HG03342 (cell line): ENCODE measurements around the gene GPATCH2.
"Not testable (repeated sequence)": the region's sequence is repeated elsewhere in the genome, so short reads cannot be mapped to it uniquely, and the experiment has no call there.

Experiments used
- ATAC-seq: cut with Tn5 transposase; IDR thresholded peaks from one replicate; pipeline ENCODE4 v1.9.1; 2021; ENCODE audit warnings: mild to moderate bottlenecking, moderate library complexity; ENCODE audit not compliant: unreplicated experiment

The GPATCH2 gene

DNA sequence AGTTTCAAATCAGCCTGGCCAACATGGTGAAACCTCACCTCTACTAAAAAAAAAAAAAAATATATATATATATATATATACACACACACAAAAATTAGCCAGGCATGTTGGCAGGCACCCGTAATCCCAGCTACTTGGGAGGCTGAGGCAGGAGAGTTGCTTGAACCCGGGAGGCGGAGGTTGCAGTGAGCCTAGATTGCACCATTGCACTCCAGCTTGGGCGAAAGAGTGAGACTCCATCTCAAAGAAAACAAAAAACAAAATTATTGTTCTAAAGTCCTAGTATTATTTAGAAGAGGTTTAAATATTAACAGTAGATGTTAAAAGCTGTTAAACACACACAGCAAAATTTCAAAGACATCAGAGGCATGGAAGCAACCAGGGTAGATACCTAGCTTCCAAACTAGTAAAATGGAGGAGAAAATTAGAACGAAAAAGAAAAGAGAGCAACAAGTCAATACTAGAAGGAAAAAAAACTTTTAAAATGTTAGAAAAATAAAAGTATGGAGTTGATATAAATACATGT, 46.5 kb downstream of the GPATCH2 start:
- ATAC-seq: not testable (repeated sequence)

DNA sequence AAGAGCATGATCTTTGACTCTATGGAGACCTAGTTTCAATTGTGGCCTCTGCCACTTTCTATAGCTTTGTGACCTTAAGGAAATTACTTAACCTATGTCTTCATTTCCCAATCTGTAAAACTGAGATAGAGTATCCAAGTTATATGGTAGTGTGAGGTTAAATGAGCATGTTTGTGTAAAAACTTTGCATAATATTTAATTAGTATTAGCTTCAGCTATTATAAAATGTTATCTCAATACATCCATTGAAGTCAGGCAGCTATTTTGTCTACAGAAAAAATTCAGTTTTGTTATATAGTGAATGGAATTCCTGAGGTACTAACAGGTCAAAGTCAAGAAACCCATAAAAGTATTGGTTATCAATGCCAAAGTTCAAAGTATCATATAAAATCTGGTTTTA, 53.6 kb downstream of the GPATCH2 start:
- ATAC-seq: no peak

DNA sequence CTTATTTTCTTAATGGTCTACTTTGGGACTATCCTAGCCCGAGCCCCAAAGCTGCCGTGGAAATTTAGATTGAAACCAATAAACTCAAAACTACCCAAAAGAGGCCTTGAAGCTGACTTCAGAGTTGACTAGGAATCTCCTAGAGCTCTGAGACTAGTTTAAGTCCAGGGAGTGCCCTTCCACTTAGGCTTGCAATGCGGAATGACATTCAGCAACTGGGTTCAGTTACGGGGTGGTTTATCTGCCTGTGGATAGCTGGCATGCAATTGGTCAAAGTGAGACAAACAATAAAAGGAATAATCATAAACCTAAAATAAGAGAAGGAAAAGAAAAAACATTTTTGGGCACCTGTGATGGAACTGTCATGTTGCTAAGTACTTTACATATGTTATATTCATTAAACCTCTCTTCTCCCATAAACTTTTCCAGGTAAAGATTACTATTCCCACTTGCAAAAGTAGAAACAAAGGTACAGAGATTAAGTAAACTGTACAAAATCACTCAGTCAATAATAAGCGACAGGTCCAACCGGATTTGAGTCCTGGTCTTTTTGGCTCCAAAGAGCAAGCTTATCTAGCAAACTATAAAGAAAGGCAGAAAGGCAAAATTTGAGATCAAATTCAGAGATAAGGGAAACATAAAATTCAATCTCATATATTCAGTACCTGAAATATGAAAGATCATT, 56.5 kb downstream of the GPATCH2 start:
- no peak for ATAC-seq

GRCh38 chr1:217569021-217569420, 61.9 kb downstream of the GPATCH2 start:
- no peak for ATAC-seq

DNA sequence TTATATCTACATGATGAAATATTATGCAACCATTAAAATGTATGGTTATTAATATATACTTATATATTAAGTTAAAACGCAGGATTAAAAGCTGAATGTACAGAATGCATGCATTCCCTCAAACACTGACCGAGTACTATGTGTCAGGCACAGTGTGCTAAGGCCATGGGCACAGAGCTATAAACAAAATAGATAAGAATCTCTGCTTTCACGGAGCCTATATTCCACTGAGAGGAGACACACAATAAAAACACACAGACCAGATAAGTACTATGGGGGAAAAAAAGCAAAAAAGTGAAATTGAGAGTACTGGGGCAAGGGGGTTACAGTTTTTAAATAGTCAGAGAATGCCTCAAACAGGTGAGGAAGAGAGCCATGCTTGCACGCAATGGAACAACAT, 62.7 kb downstream of the GPATCH2 start:
- ATAC-seq: no peak

GRCh38 chr1:217564833-217565232, 66.1 kb downstream of the GPATCH2 start:
- ATAC-seq: no peak

GRCh38 chr1:217564207-217564606, 66.7 kb downstream of the GPATCH2 start:
- ATAC-seq: no peak

DNA sequence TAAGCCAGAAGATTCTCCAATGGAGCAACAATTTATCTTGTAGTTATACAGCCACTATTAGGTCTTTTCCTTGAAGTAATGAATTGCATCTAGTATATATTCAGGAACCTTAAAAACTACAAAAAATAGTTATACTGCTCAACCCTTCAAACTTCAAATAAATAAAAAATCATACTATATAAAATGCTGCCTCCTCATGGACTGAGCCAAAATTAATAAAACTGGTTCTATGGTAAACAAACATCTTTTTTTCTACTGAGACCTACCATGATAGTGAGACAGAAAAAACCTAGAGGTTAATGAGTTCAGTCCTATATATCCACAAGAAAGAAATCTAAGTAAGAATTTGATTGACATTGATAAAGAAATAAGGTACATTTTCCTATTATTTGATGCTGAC, 67.7 kb downstream of the GPATCH2 start:
- no peak for ATAC-seq

GRCh38 chr1:217562229-217562878, 68.5 kb downstream of the GPATCH2 start:
- no peak for ATAC-seq

DNA sequence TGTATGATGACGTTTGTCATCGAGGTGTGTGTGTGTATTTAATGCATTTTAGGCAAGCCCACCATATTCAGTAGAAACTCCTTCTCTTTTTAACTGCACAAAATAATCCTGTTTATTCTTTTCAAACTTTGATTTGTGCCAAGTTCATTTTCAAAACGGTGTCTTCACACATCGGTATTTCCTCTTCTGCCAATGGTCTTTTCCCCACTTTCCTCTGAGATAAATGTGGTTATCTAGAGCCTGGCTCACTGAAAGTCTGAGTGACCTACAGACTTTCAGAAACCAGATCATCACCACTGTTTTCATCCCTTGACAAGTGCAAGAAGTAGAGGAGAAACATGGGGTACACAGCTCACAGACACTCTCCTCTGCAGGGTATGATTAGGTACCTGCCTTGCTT, 69.4 kb downstream of the GPATCH2 start:
- ATAC-seq: no peak

- ATAC-seq: no peak
These were observed 76.0 kb downstream of the GPATCH2 start for GRCh38 chr1:217554849-217555248.

GRCh38 chr1:217553949-217554509, 76.9 kb downstream of the GPATCH2 start:
- no peak for ATAC-seq

GRCh38 chr1:217552339-217552951, 78.4 kb downstream of the GPATCH2 start:
- no peak for ATAC-seq

DNA sequence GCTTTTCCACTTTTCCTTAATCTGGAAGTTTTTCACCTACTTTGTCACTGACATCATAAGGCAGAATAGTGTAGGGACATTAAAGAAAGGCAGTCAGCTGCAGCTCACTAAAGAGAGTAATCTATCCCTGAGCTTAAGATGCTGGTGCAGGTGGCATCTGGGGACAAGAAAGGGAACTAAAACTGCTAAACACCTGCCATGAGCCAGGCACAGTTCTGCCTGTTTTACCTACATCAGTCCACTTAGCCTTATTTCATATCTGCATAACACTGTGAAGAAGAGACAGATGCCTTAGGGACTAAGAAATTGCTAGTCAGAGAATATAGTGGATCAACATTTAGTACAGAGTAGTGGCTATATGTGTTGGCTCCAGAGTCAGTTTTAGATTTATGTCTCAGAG, 88.1 kb downstream of the GPATCH2 start:
- ATAC-seq: peak; percentile 82

GRCh38 chr1:217542136-217542777, 88.6 kb downstream of the GPATCH2 start:
- no peak for ATAC-seq

GRCh38 chr1:217540321-217540720, 90.6 kb downstream of the GPATCH2 start:
- no peak for ATAC-seq

- no peak for ATAC-seq
These were observed 91.4 kb downstream of the GPATCH2 start for GRCh38 chr1:217539510-217539909.

GRCh38 chr1:217535601-217536377, 95.1 kb downstream of the GPATCH2 start:
- ATAC-seq: no peak

DNA sequence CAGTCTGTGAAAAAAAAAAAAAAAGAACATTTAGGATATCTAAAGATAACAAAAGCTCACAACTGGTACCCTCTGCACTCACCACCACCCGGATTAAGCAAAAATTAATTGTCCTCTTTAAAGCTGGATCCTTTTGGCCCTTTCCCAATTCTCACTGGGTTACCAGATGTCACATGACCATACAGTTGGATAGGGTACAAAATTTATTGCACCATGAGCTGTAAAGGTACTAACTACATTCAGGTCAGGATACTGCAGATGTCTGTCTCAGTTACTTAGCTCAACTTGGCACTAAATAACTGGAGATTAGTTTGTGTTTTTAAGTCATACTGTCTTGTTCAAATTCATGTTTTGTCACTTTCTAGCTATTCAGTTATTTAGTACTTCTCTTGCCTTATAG, 96.3 kb downstream of the GPATCH2 start:
- ATAC-seq: no peak

DNA sequence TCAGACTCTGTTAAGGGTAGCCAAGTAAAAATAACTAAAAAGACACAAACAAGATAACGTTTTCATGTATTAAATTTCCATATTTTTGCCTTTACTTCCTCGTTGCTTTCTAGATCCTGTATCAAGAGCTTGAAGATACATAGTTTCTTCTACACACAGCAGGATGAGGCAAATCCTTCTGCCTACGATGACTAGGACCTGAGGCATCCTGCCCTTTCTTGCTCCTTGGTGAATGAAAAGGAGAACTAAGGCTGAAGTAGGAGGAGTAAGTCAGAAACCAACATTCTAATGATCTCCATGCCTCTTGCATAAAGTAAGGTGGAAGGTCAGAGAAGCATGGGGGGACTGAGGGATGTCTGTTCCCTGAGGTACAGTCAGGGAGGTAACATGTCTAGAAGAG, 102.6 kb downstream of the GPATCH2 start:
- no peak for ATAC-seq
